Liver (tissue), 9 donors: Measurements from ENCODE around the gene PLA2G6. TPM values are rescaled to one million over a fixed set of nuclear protein-coding genes. Genes with fewer than 3 reads are reported as not detected.

Source experiments
- DNase-seq: peaks from one replicate; pipeline ENCODE4 v3.0.0-alpha.2; 2017; ENCODE audit warnings: low spot score
- H3K27ac ChIP-seq, 2 donors: one replicate each; pipeline ENCODE4 v1.7.0; 2013; ENCODE audit warnings: inconsistent platforms in 2 of 2, low read length in 2 of 2, control low read depth in 1 of 2, low read depth in 1 of 2, mild to moderate bottlenecking in 1 of 2
- H3K27me3 ChIP-seq, 4 donors: one replicate each; pipeline versions ENCODE4 v1.6.1 to v1.7.0; 2013; ENCODE audit warnings: low read length in 3 of 4, inconsistent platforms in 1 of 4, mild to moderate bottlenecking in 1 of 4, moderate library complexity in 1 of 4; ENCODE audit not compliant: control insufficient read depth in 4 of 4, insufficient read depth in 4 of 4
- H3K36me3 ChIP-seq, 4 donors: one replicate each; pipeline versions ENCODE4 v1.6.1 to v1.7.0; 2013; ENCODE audit warnings: low read length in 3 of 4, mild to moderate bottlenecking in 3 of 4, low read depth in 1 of 4, moderate library complexity in 1 of 4; ENCODE audit not compliant: control insufficient read depth in 4 of 4, insufficient read depth in 3 of 4
- H3K4me1 ChIP-seq, 4 donors: one replicate each; pipeline versions ENCODE4 v1.6.1 to v1.7.0; 2013; ENCODE audit warnings: low read length in 3 of 4, mild to moderate bottlenecking in 3 of 4, moderate library complexity in 1 of 4; ENCODE audit not compliant: control insufficient read depth in 4 of 4, insufficient read depth in 4 of 4
- H3K4me3 ChIP-seq, 3 donors: one replicate each; pipeline versions ENCODE4 v1.6.1 to v1.7.0; 2013; ENCODE audit warnings: low read length in 3 of 3, control low read depth in 1 of 3, low read depth in 1 of 3, mild to moderate bottlenecking in 1 of 3
- H3K9ac ChIP-seq, 2 donors: one replicate each; pipeline ENCODE4 v1.7.0; 2013; ENCODE audit warnings: low read length in 2 of 2, mild to moderate bottlenecking in 2 of 2, moderate library complexity in 2 of 2, control low read depth in 1 of 2, low read depth in 1 of 2
- H3K9me3 ChIP-seq, 4 donors: one replicate each; pipeline versions ENCODE4 v1.6.1 to v1.7.0; 2013; ENCODE audit warnings: low read length in 3 of 4; ENCODE audit not compliant: control insufficient read depth in 4 of 4
- EGR1 ChIP-seq, 2 donors: IDR thresholded peaks; 2 replicates each; pipeline ENCODE4 v1.6.1; 2016 to 2018; ENCODE audit warnings: antibody characterized with exemption in 2 of 2, low read depth in 2 of 2
- FOXA1 ChIP-seq: IDR thresholded peaks from 2 replicates; pipeline ENCODE4 v1.6.1; 2016; ENCODE audit warnings: antibody characterized with exemption
- FOXA2 ChIP-seq: IDR thresholded peaks from 2 replicates; pipeline ENCODE4 v1.6.1; 2016; ENCODE audit warnings: antibody characterized with exemption
- GABPA ChIP-seq, 2 donors: IDR thresholded peaks in 1 of 2; conservative IDR thresholded peaks in 1 of 2; 2 replicates each; pipeline ENCODE4 v1.6.1; 2016; ENCODE audit warnings: antibody characterized with exemption in 2 of 2, mild to moderate bottlenecking in 1 of 2, moderate library complexity in 1 of 2
- HNF4A ChIP-seq, 2 donors: conservative IDR thresholded peaks; 2 replicates each; pipeline ENCODE4 v1.6.1; 2016; ENCODE audit warnings: antibody characterized with exemption in 2 of 2, mild to moderate bottlenecking in 2 of 2
- HNF4G ChIP-seq: IDR thresholded peaks from 2 replicates; pipeline ENCODE4 v1.6.1; 2016; ENCODE audit warnings: antibody characterized with exemption
- JUND ChIP-seq, 2 donors: IDR thresholded peaks; 2 replicates each; pipeline ENCODE4 v1.6.1; 2016; ENCODE audit warnings: antibody characterized with exemption in 2 of 2
- NR2F2 ChIP-seq: IDR thresholded peaks from 2 replicates; pipeline ENCODE4 v1.6.1; 2016; ENCODE audit warnings: antibody characterized with exemption
- RAD21 ChIP-seq, 2 donors: IDR thresholded peaks; 2 replicates each; pipeline ENCODE4 v1.6.1; 2016; ENCODE audit warnings: antibody characterized with exemption in 2 of 2, mild to moderate bottlenecking in 2 of 2
- RXRA ChIP-seq, 2 donors: IDR thresholded peaks; 2 replicates each; pipeline ENCODE4 v1.6.1; 2017 to 2018; ENCODE audit warnings: antibody characterized with exemption in 2 of 2, mild to moderate bottlenecking in 1 of 2
- SP1 ChIP-seq: IDR thresholded peaks from 2 replicates; pipeline ENCODE4 v1.6.1; 2018; ENCODE audit warnings: antibody characterized with exemption, mild to moderate bottlenecking
- TAF1 ChIP-seq: conservative IDR thresholded peaks from 2 replicates; pipeline ENCODE4 v1.6.1; 2016; ENCODE audit warnings: antibody characterized with exemption, mild to moderate bottlenecking
- WGBS: extraction: QIAGEN DNeasy Blood & Tissue Kit; methylation state at CpG from one replicate; pipeline ENCODE4 v1.1.7; 2013; 5-methylcytosine and 5-hydroxymethylcytosine counted together
- polyA plus RNA-seq, 2 donors: library from polyadenylated mRNA; stranded (reverse) in 1 of 2; unstranded in 1 of 2; fragments of 200-250 nt in 1 of 2; fragments of >200 nt in 1 of 2; fragmentation: Nextera tagmentation in 1 of 2; extraction: Ambion mirVana in 1 of 2; gene quantifications; one replicate each; pipeline versions ENCODE4 v1.2.1 to v1.2.3, GENCODE V29; 2013 to 2015
- total RNA-seq, 2 donors: library from RNA; depleted of rRNA; stranded (reverse); fragments of >200 nt; gene quantifications; one replicate each; pipeline ENCODE4 v1.2.3, GENCODE V29; 2014
- TF ChIP-seq, protein P1 (sequence below): IDR thresholded peaks from 2 replicates; pipeline ENCODE4 v1.6.1; 2016; ENCODE audit warnings: antibody characterized with exemption
- TF ChIP-seq, protein P2 (sequence below): fragments of 150-350 bp; IDR thresholded peaks from 2 replicates; pipeline ENCODE4 v1.5.1; 2017; ENCODE audit warnings: improper control_type of control experiment, low read depth, low read length; ENCODE audit not compliant: missing input control
- TF ChIP-seq, protein P3 (sequence below): IDR thresholded peaks from 2 replicates; pipeline ENCODE4 v1.6.1; 2016; ENCODE audit warnings: antibody characterized with exemption, mild to moderate bottlenecking
- TF ChIP-seq, protein P4 (sequence below): IDR thresholded peaks from 2 replicates; pipeline ENCODE4 v1.6.1; 2016; ENCODE audit warnings: antibody characterized with exemption
- donor health status: healthy.
- donor health status: healthy.
- donor health status: healthy.
- donor health status: healthy.
- donor health status: healthy.

PLA2G6 gene
- total and polyA plus RNA-seq, 4 donors, result 5.7 to 9.0 (median 7.2) TPM

DNA sequence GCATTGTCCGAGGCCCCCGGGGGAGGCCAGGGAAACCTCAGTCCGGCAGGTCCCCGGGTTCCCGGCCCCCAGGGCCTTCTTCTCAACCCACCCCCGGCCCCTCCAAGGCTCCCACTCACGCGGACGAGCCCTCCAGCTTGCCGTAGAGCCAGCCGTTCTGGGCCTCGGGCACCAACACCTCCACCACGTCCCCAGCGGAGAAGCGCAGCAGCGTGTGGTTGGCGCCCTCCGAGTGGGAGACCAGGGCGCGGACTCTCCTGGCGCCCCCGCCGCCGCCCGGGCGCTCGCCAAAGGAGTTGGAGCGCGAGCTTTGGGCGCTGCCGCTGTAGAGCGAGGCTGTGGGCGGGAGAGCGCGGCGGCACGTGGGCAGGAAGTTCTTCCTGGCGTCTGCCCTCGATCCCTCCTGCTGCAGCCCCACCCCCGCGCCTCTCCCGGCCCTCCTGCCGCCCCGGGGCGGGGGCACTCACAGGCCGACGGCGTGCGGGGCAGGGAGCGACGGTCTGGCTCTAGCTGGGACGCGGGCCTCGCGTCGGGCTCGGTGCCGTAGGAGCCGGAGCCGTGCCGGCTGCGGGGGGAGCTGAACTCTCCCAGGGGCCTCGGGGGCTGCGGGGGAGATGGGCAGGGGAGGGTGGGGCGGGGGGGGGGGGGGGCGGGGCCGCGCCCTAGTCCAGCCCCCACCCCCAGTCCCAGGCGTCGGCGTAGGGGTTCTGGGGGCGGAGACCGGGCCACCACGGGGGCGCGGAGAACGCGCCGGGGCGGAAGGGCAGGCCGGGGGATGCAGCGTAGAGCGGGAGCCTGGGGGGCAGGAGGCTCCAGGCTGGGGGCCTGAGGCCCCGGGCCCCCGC, 92.8 kb downstream of the PLA2G6 start:
- 39% methylated on average over 79 of the region's 85 CpGs for WGBS
- Histone ChIP-seq H3K27ac (no peak overlapping the region), H3K27me3 (no peaks in the 10 kb centered on the region), H3K4me1 (peaks cover 0 to 2% (median 0%) of the 10 kb centered on the region in 4 donors), H3K36me3 (no peaks in the 10 kb centered on the region), H3K9me3 (no peaks in the 10 kb centered on the region), H3K4me3 (peak overlapping the region in 1 of 3 donors; percentile 4), H3K9ac (no peak overlapping the region)
- TF ChIP-seq TAF1 (no peak), HNF4G (no peak), FOXA2 (no peak), FOXA1 (no peak), SP1 (no peak), RAD21 (IDR thresholded peaks at IDR 0.05) (no peak), RXRA (IDR thresholded peaks at IDR 0.05) (no peak), JUND (IDR thresholded peaks at IDR 0.05) (no peak), HNF4A (conservative IDR thresholded peaks at IDR 0.05) (no peak), EGR1 (IDR thresholded peaks at IDR 0.05; ENCODE audit: low read depth in 2 of 2) (no peak), NR2F2 (no peak), GABPA (IDR thresholded peaks at IDR 0.05 in 1 of 2, conservative IDR thresholded peaks at IDR 0.05 in 1 of 2) (no peak)
- TF ChIP-seq, protein P1, sequence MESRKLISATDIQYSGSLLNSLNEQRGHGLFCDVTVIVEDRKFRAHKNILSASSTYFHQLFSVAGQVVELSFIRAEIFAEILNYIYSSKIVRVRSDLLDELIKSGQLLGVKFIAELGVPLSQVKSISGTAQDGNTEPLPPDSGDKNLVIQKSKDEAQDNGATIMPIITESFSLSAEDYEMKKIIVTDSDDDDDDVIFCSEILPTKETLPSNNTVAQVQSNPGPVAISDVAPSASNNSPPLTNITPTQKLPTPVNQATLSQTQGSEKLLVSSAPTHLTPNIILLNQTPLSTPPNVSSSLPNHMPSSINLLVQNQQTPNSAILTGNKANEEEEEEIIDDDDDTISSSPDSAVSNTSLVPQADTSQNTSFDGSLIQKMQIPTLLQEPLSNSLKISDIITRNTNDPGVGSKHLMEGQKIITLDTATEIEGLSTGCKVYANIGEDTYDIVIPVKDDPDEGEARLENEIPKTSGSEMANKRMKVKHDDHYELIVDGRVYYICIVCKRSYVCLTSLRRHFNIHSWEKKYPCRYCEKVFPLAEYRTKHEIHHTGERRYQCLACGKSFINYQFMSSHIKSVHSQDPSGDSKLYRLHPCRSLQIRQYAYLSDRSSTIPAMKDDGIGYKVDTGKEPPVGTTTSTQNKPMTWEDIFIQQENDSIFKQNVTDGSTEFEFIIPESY, result no peak
- TF ChIP-seq, protein P2, sequence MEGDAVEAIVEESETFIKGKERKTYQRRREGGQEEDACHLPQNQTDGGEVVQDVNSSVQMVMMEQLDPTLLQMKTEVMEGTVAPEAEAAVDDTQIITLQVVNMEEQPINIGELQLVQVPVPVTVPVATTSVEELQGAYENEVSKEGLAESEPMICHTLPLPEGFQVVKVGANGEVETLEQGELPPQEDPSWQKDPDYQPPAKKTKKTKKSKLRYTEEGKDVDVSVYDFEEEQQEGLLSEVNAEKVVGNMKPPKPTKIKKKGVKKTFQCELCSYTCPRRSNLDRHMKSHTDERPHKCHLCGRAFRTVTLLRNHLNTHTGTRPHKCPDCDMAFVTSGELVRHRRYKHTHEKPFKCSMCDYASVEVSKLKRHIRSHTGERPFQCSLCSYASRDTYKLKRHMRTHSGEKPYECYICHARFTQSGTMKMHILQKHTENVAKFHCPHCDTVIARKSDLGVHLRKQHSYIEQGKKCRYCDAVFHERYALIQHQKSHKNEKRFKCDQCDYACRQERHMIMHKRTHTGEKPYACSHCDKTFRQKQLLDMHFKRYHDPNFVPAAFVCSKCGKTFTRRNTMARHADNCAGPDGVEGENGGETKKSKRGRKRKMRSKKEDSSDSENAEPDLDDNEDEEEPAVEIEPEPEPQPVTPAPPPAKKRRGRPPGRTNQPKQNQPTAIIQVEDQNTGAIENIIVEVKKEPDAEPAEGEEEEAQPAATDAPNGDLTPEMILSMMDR, result no peak
- TF ChIP-seq, protein P3, sequence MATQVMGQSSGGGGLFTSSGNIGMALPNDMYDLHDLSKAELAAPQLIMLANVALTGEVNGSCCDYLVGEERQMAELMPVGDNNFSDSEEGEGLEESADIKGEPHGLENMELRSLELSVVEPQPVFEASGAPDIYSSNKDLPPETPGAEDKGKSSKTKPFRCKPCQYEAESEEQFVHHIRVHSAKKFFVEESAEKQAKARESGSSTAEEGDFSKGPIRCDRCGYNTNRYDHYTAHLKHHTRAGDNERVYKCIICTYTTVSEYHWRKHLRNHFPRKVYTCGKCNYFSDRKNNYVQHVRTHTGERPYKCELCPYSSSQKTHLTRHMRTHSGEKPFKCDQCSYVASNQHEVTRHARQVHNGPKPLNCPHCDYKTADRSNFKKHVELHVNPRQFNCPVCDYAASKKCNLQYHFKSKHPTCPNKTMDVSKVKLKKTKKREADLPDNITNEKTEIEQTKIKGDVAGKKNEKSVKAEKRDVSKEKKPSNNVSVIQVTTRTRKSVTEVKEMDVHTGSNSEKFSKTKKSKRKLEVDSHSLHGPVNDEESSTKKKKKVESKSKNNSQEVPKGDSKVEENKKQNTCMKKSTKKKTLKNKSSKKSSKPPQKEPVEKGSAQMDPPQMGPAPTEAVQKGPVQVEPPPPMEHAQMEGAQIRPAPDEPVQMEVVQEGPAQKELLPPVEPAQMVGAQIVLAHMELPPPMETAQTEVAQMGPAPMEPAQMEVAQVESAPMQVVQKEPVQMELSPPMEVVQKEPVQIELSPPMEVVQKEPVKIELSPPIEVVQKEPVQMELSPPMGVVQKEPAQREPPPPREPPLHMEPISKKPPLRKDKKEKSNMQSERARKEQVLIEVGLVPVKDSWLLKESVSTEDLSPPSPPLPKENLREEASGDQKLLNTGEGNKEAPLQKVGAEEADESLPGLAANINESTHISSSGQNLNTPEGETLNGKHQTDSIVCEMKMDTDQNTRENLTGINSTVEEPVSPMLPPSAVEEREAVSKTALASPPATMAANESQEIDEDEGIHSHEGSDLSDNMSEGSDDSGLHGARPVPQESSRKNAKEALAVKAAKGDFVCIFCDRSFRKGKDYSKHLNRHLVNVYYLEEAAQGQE, result no peak
- TF ChIP-seq, protein P4, sequence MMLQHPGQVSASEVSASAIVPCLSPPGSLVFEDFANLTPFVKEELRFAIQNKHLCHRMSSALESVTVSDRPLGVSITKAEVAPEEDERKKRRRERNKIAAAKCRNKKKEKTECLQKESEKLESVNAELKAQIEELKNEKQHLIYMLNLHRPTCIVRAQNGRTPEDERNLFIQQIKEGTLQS, result no peak
- no peak for DNase-seq
